Measurements from ENCODE around the gene COL4A5. TPM values are rescaled to one million over a fixed set of nuclear protein-coding genes. Genes with fewer than 3 reads are reported as not detected.

COL4A5 gene
- total RNA-seq, 1 experiment from 2014 or later = 29.4 TPM

DNA sequence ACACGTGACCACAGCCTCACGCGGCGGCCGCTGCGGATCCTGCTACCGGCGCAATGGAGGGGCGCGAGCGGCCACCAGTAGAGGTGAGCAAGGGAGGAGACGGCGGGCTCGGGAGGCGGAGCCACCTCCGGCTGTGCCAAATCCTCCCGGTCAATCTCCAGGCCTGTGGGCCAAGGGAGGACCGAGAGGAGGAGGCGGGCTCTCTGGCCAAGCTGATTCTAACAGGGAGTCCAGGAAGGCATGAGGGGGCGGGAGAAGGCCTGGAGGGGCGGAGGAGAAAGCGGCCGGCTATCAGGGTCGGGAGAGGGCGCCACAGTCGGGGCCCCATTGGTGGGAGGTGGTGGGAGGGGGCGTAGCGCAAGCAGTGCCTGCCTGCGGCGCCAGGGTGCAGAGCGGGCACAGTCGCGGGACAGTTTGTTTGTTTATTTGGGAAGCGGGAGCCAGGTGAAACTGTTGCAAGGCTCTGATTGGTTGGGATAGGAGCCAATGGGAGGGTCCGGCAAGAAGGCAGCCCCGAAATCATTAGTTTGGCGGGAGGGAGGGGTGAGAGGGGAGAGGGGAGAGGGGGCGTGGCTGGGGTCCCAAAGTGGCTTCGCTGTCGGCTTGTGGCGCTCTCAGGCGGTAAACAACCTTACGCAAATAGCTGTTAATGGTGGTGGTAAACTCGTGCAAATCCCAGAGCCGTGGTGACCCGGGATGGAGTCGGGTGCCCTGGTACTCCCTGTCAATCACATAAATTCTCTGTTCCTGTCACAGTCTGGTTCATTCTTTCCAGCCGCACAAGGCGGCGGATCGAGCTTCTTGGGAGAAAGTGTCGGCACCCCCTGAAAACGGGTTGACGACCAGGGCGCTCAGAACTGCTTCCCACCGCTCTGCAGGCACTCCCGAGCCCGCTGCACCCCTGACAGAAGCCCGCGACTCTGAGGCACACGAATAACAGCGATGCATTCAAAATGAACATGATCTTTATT, 297.2 kb downstream of the COL4A5 start, which contains the start of gene IRS4:
TSS of gene IRS4 (minus strand) at position 55 of the 971 bp plus-strand sequence.
- intact Hi-C loops (cut with micrococcal nuclease) = no loop called here
- DNase-seq (ENCODE audit: low read depth, low spot score) (no peak), ATAC-seq (no peak)
- BruUV-seq (replicated peaks) = no TSS peak
- Histone ChIP-seq H3K36me3 (ENCODE audit: control insufficient read depth in 1 of 2, insufficient read depth in 2 of 2, low read length in 2 of 2) (no peaks in the 10 kb centered on the region), H3K9ac (ENCODE audit: low read length) (no peak within 1 kb of the TSS), H3K4me1 (ENCODE audit: control insufficient read depth in 1 of 2, insufficient read depth in 2 of 2, low read length in 2 of 2) (no peaks in the 10 kb centered on the region), H3K9me3 (ENCODE audit: control insufficient read depth in 1 of 2, insufficient read depth in 1 of 2, low read depth in 1 of 2, low read length in 2 of 2) (no peaks in the 10 kb centered on the region), H3K4me3 (replicated peaks in 1 of 2; ENCODE audit: low read depth in 1 of 2, low read length in 2 of 2) (no peak within 1 kb of the TSS), H3K27ac (ENCODE audit: low read depth, low read length) (no peak within 1 kb of the TSS), H3K79me2 (ENCODE audit: insufficient read depth, low read length) (no peaks in the 10 kb centered on the region), H3K9me2 (ENCODE audit: insufficient read depth) (no peaks in the 10 kb centered on the region), H3K27me3 (ENCODE audit: insufficient read depth, low read length) (no peaks in the 10 kb centered on the region), H2AFZ (ENCODE audit: low read depth, low read length, poor library complexity, severe bottlenecking) (no peak within 1 kb of the TSS), H4K20me1 (ENCODE audit: insufficient read depth) (no peaks in the 10 kb centered on the region), H3K4me2 (ENCODE audit: low read length) (no peak within 1 kb of the TSS)
- CTCF ChIA-PET = no interaction called here
- POLR2A ChIA-PET = no interaction called here
- TF ChIP-seq REST (IDR thresholded peaks at IDR 0.05; ENCODE audit: low read depth) (no peak), CBX3 (IDR thresholded peaks at IDR 0.05; ENCODE audit: low read depth) (no peak), ZFX (IDR thresholded peaks at IDR 0.05) (no peak), ZNF274 (IDR thresholded peaks at IDR 0.05; ENCODE audit: low read depth, low read length) (no peak), EZH2 (IDR thresholded peaks at IDR 0.05) (no peak)
- RAD21 ChIA-PET (ENCODE audit: low non-redundant PET in 1 of 2, low total read pairs in 2 of 2, uncharacterized antibody in 2 of 2, unreplicated experiment in 2 of 2) = no interaction called here
